ENCODE measurements around the gene C20orf204.

GRCh38 chr20:64067733-64068307 lies 31.8 kb downstream of the C20orf204 start:
- TF ChIP-seq REST (IDR thresholded peaks at IDR 0.05; ENCODE audit: low read depth, low read length) (no peak), MAX (IDR thresholded peaks at IDR 0.05; ENCODE audit: low read depth, low read length) (no peak), FOXK2 (IDR thresholded peaks at IDR 0.05) (no peak), POLR2AphosphoS2 (IDR thresholded peaks at IDR 0.05; ENCODE audit: low read depth, low read length) (no peak), JUNB (IDR thresholded peaks at IDR 0.05) (no peak), POLR2AphosphoS5 (IDR thresholded peaks at IDR 0.05; ENCODE audit: low read length) (no peak), SMC3 (IDR thresholded peaks at IDR 0.05; ENCODE audit: borderline replicate concordance, low read length) (no peak), YY1 (IDR thresholded peaks at IDR 0.05; ENCODE audit: low read depth, low read length) (no peak), BCL11A (IDR thresholded peaks at IDR 0.05; ENCODE audit: low read depth, low read length) (no peak)

Measured in GM12878 (cell line).